Measurements from ENCODE around the gene HAS3.

HAS3 gene

GRCh38 chr16:69093974-69094373 lies 11.5 kb upstream of the HAS3 start:
- DNase-seq (ENCODE audit: low read depth), result no peak

- no peak for DNase-seq (ENCODE audit: low read depth)
Observed at GRCh38 chr16:69094501-69094900, 11.0 kb upstream of the HAS3 start.

- DNase-seq (ENCODE audit: low read depth), result no peak
Observed at GRCh38 chr16:69095193-69095592, 10.3 kb upstream of the HAS3 start.

GRCh38 chr16:69100071-69100691 lies 5.3 kb upstream of the HAS3 start:
- no peak for DNase-seq (ENCODE audit: low read depth)

- no peak for DNase-seq (ENCODE audit: low read depth)
Observed at GRCh38 chr16:69106491-69107315, 1.2 kb downstream of the HAS3 start.

- no peak for DNase-seq (ENCODE audit: low read depth)
Observed at GRCh38 chr16:69107316-69107962, 2.0 kb downstream of the HAS3 start.

GRCh38 chr16:69108064-69108904 lies 2.8 kb downstream of the HAS3 start:
- no peak for DNase-seq (ENCODE audit: low read depth)

- DNase-seq (ENCODE audit: low read depth), result no peak
Observed at GRCh38 chr16:69108905-69109252, 3.4 kb downstream of the HAS3 start.

GRCh38 chr16:69109486-69110270 lies 4.2 kb downstream of the HAS3 start:
- no peak for DNase-seq (ENCODE audit: low read depth)

GRCh38 chr16:69110406-69110805 lies 5.0 kb downstream of the HAS3 start:
- DNase-seq (ENCODE audit: low read depth), result no peak

- DNase-seq (ENCODE audit: low read depth), result no peak
Observed at GRCh38 chr16:69111216-69111875, 5.9 kb downstream of the HAS3 start.

- no peak for DNase-seq (ENCODE audit: low read depth)
Observed at GRCh38 chr16:69111876-69112230, 6.4 kb downstream of the HAS3 start.

- no peak for DNase-seq (ENCODE audit: low read depth)
Observed at GRCh38 chr16:69112285-69113129, 7.1 kb downstream of the HAS3 start.

- DNase-seq (ENCODE audit: low read depth), result no peak
Observed at GRCh38 chr16:69113216-69113615, 7.8 kb downstream of the HAS3 start.

- no peak for DNase-seq (ENCODE audit: low read depth)
Observed at GRCh38 chr16:69114346-69114975, 9.0 kb downstream of the HAS3 start.

GRCh38 chr16:69114976-69115355 lies 9.5 kb downstream of the HAS3 start:
- DNase-seq (ENCODE audit: low read depth), result no peak

GRCh38 chr16:69115361-69115760 lies 9.9 kb downstream of the HAS3 start:
- DNase-seq (ENCODE audit: low read depth), result no peak

GRCh38 chr16:69115837-69116236 lies 10.4 kb downstream of the HAS3 start:
- DNase-seq (ENCODE audit: low read depth), result no peak

GRCh38 chr16:69116256-69116875 lies 10.9 kb downstream of the HAS3 start:
- no peak for DNase-seq (ENCODE audit: low read depth)
